ENCODE measurements around the gene DMAC2.

DNA sequence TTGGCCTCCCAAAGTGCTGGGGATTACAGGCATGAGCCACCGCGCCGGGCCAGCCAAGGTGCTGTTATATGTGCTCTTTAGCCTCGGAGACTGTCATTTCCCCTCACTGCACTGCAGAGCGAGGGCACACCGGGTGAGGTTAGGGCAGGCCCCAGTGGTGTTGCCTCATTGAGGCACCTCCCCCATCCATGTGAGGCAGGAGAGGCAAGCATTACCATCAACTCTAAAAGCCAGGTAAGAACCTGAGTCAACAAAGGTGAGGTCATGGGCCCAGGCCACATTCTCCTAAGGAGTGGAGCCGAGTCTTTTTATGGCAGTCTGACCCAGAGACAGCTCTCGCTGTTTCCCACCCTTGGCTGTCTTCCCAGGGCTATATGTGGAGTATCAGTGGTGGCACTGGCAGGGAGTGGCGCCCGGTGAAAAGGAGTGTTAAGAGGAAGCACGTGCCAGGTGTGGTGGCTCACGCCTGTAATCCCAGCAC, 23.5 kb downstream of the DMAC2 start:
- TF ChIP-seq POLR2A (IDR thresholded peaks at IDR 0.05; ENCODE audit: low read depth, low read length) = no peak
- no peak for TF ChIP-seq TAF1 (IDR thresholded peaks at IDR 0.05; ENCODE audit: borderline replicate concordance, low read depth, low read length)
